Parietal lobe (tissue), 1 donor: ENCODE measurements around the gene OCSTAMP. TPM values are rescaled to one million over a fixed set of nuclear protein-coding genes. Genes with fewer than 3 reads are reported as not detected.

Source experiments
- total RNA-seq: library from RNA; depleted of rRNA; stranded (reverse); fragments of >200 nt; gene quantifications from one replicate; pipeline ENCODE4 v1.2.3, GENCODE V29; 2014

Gene OCSTAMP, protein sequence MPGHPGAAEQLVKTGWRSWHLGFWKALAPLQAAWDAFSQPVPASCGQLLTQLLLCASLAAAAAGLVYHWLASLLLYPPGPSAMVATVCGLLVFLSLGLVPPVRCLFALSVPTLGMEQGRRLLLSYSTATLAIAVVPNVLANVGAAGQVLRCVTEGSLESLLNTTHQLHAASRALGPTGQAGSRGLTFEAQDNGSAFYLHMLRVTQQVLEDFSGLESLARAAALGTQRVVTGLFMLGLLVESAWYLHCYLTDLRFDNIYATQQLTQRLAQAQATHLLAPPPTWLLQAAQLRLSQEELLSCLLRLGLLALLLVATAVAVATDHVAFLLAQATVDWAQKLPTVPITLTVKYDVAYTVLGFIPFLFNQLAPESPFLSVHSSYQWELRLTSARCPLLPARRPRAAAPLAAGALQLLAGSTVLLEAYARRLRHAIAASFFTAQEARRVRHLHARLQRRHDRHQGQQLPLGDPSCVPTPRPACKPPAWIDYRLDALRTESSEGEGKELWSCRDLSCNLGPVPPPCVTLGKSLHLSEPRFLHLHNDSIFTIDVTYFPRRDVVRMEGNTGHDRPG
- not detected for total RNA-seq

DNA sequence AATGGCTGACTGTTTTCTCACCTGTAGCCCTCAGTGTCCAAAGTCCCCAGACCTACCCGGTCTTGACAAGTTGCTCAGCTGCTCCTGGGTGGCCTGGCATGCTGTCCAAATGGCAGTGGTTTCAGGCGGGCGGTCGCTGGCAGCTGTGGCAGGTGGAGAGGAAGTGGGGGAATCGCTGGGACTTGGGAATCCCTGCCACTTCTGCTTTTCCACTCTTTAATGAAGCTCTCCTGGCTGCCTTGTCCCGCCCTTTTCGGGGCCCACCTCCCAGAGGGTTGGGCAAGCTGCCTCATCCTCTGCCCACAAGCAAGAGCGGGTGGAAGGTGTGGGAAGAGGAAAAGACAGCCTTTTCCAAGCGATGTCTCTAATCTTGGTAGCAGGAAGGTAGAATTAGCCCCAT, at the start of gene OCSTAMP:
TSS of gene OCSTAMP (minus strand) at position 194 of the 400 bp plus-strand sequence. CDS start at position 100, 94 bp downstream.

DNA sequence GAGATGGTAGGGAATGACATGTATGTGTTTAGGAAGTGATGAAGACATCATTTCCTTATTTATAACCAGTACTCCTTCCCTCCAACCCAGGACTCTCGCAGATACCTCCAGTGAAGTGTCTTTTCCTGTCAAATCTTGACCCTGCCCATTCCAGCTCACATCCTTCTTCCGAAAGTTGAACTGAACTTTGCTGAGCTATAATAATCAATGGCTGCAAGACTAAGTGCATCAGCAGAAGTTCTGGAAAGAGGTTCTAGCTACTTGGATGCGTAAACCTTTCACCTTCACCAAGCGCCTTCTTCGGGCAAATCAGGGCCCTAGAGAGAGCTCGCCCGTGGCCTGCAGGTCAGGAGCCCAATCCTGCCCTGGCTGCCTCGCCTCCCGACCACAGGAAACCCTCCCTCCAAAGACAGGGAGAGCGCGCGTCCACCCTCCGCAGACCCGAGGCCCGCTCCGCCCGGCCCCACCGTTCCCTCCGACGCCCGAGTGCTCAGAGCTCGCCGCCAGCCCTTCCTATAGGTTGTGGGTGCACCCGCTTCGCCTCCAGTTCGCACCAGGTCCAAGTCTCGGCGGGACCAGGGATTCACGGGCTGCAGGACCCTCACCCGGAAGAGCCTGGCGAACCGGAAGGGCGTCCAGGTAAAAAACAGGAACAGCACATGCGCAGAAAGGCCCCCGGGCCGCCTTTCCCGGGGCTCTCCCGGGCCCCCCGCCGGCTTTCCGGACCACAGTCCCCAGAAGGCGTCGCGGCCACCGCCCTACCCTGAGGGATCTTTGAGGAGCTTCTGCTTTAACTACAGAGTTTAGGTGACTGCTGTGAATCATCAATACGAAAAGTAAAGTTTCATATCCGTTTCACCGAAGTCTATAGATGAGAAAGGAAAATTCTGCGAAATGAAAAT, 37.3 kb downstream of the OCSTAMP start, which contains the start of gene ZNF334:
TSS of gene ZNF334 (minus strand) at position 617 of the 902 bp plus-strand sequence. CDS start 1,457 bp downstream, outside the sequence.

Other genes starting within 250 kb of the OCSTAMP start
- 1.6 TPM for gene CDH22, start 242.2 kb downstream of the OCSTAMP start, total RNA-seq
- gene ELMO2, start 144.0 kb downstream of the OCSTAMP start, total RNA-seq: 78.6 TPM
- 37.6 TPM for gene ZNF334, start 37.1 kb downstream of the OCSTAMP start, total RNA-seq
- 13.1 TPM for gene SLC13A3, start 100.8 kb upstream of the OCSTAMP start, total RNA-seq
- 61.7 TPM for gene TP53RK, start 138.8 kb upstream of the OCSTAMP start, total RNA-seq
- gene SLC2A10, start 159.0 kb upstream of the OCSTAMP start, total RNA-seq: 5.6 TPM